Stimulated activated naive CD8-positive, alpha-beta T cell treated with anti-CD3 and anti-CD28 coated beads, Interleukin-15, Interleukin-2, amounts not matched to agents 100 U/mL and 50 U/mL, for 24 hours (primary cell): ENCODE results near the gene CAPN1.
"Not testable (repeated sequence)": the region's sequence is repeated elsewhere in the genome, so short reads cannot be mapped to it uniquely, and the experiment has no call there.

Experiments
- ATAC-seq: fragments of 150-1000 bp; cut with Tn5 transposase; one replicate; pipeline ENCODE4 v1.10.0; 2021
- DNase-seq: peaks from one replicate; pipeline ENCODE4 v3.0.0; 2021

CAPN1 gene

GRCh38 chr11:65181569-65182257, at the start of gene CAPN1:
TSS of gene CAPN1 (plus strand) at chr11:65181928. CDS start at chr11:65182702, 774 bp downstream.
- ATAC-seq (peak; percentile 83), DNase-seq (peak; percentile 78)

DNA sequence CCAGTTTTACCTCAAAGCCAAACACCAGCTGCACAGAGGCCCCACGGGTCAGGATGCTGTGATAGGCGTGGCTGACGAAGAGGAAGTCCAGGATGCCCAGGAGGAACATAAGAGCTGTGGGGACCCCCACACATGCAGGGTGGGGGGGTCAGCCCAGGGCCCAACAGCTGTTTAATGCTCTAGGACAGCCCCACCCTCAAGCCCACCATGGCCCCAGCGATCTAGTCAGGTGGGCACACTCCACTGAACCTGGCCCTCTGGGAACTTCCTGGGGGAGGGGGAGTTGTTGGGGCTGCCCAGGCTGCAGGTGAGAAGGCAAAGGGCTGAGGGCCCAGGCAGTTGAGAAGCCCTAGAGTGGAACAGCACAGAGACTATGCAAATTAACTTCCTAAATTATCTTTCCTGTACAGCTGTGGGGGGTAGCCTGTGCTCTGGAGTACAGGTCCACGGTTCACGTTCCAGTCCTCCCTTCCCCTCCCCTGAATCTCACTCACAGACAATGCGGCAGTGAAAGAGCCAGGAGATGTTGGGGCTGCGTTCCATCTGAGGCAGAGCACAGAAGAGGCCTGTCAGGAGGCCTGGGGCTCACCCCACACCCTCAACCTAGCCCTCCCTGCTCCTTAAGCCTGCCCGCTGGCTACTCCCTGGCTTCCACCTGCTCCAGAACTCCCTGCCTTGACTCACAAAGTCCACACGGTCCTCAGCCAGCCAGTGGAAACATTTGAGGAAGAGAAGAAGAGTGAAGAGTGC, 49.3 kb upstream of the CAPN1 start:
- ATAC-seq (no peak), DNase-seq (peak; percentile 20)

DNA sequence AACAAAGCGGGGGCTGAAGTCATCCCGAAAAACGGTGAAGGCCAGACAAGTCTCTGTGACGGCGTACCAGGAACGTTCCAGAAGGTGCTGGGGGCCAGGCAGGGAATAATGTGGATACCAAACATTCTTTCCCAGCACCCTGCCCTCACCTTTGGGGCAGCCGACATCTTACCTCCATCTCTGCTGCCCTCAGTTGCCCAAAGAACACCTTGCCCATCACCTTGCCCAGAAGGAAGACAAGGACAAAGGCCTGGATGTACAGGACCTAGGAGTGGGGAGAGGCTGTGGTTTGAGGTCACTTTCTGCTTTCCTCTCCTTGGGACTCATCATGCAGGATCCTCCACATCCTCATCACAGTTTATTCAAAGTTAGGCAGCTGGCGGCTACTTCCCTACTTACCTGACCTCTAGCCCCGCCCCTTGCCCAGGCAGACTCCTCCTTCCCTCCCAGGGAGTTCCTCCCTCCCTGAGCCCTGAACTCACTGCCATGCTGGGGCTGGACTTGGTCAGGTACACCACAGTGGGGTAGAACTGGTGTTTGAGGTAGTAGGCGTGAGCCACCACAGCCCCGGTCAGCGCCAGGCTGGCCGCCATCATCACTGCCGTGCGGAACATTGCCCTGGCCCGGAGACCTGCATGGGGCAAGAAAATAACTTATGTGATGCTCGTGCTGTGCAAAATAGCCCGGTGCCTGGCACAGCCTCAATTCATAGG, 48.6 kb upstream of the CAPN1 start:
- ATAC-seq (no peak), DNase-seq (peak; percentile 74)

DNA sequence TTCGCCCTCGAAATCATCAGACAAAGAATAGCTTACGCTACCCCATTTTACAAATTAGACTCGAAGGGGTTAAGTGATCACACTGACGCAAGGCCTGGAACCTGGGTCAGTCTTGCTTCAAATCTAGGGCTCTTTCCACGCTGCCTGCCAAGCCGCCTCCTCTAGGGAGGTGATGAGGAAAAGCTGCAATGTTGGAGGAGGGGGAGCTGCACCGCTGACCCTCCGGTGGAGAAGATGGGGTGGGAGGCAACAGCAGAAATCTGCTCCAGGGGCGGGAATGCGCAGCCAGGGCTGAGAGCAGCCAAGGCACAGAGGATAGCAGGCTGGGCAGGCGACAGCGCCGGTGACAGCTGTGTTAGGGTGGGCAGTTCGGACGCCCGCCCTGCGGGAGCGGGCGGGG, 48.0 kb upstream of the CAPN1 start:
- ATAC-seq = no peak
- peak; percentile 13 for DNase-seq

GRCh38 chr11:65134240-65134951, 47.3 kb upstream of the CAPN1 start, which contains the start of gene SYVN1:
TSS of gene SYVN1 (minus strand) at chr11:65134519. CDS start at chr11:65133601, 918 bp downstream.
- DNase-seq (peak; percentile 93), ATAC-seq (peak; percentile 85)

DNA sequence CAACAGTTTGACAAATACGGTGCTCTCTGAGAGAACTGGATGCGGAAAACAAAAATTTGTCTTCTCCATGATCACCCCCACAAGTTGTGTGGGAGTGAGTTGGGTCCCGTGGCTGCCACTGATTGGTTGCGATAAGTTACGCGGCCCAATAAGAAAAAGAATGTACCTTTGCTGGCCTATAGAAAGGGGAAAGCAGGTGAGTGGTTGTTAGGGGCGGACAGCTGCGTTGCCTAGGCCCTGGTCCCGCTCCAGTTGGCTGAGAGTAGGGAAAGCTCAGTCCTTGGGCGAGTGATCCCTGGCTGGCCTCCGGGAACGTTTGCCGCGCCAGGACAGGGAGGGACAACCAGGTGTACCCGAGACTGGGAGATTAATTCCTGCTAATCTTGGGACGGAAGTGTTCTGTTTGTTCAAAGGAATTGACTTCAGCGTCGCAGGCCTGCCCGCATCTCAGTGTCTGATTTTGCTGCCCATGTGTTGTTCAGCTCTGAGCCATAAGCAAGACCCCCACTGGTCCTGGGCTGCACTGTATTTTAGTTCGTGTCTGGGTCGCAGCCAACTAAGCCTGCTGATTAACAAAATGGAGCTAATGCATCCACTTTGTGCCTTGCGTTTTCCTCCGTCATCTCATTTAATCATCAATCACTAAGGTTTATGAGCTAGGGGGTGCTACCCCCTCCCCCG, 46.6 kb upstream of the CAPN1 start:
- DNase-seq (peak; percentile 81), ATAC-seq (peak; percentile 86)

- no peak for DNase-seq
- ATAC-seq = no peak
Measured at GRCh38 chr11:65135633-65136145, 46.0 kb upstream of the CAPN1 start.

GRCh38 chr11:65136515-65137096, 45.1 kb upstream of the CAPN1 start:
- DNase-seq = no peak
- no peak for ATAC-seq

GRCh38 chr11:65141896-65142494, 39.7 kb upstream of the CAPN1 start:
- ATAC-seq = no peak
- no peak for DNase-seq

GRCh38 chr11:65147352-65148075, 34.2 kb upstream of the CAPN1 start:
- no peak for DNase-seq
- ATAC-seq = no peak

DNA sequence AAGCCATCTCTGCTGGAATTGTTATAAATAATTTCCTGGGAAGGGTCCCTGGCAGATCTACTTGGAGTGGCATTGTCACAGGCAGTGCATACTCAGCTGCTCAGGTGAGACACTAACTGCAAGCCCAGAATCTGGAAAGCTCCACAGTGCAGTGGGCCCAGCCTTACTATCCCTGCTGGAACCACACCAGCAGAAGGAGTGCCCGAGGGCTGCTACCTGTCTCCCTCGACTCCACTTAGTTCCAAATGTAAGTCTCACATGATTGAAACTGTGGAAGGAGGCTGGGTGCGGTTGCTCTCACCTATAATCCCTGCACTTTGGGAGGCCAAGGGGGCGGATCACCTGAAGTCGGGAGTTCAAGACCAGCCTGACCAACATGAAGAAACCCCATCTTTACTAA, 33.1 kb upstream of the CAPN1 start:
- ATAC-seq (no peak), DNase-seq (no peak)

- not testable (repeated sequence) for DNase-seq, ATAC-seq
Measured at GRCh38 chr11:65150131-65150508, 31.6 kb upstream of the CAPN1 start.

- DNase-seq = peak; percentile 52
- ATAC-seq = peak; percentile 85
Measured at GRCh38 chr11:65150509-65151299, 31.0 kb upstream of the CAPN1 start.

DNA sequence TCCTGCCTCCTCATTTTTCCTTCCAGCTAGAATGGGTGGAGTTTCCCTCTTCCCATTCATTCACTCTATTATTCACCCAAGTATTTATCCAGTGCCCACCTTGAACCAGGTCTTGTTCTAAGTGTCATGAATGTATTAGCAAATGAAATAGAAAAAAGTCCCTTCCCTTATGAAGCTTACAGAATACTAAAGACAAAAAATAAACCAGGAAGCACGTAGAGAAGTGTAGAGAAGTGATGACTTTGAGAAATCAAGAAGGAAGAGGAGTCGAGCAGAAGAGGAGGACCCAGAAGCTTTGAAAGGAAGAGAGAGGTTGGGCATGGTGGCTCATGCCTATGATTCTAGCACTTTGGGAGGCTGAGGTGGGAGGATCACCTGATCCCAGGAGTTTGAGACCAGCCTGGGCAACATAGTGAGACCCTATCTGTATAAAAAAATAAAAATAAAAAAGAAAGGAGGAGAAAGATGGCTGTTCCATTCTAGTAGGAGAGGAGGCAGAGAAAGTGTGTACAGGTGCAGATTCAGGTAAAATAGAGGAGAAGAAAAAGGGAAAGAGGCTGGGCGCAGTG, 30.3 kb upstream of the CAPN1 start:
- no peak for ATAC-seq
- no peak for DNase-seq

GRCh38 chr11:65152122-65152521, 29.6 kb upstream of the CAPN1 start:
- ATAC-seq (no peak), DNase-seq (no peak)

- DNase-seq (no peak), ATAC-seq (no peak)
Measured at GRCh38 chr11:65156256-65156655, 25.5 kb upstream of the CAPN1 start.

DNA sequence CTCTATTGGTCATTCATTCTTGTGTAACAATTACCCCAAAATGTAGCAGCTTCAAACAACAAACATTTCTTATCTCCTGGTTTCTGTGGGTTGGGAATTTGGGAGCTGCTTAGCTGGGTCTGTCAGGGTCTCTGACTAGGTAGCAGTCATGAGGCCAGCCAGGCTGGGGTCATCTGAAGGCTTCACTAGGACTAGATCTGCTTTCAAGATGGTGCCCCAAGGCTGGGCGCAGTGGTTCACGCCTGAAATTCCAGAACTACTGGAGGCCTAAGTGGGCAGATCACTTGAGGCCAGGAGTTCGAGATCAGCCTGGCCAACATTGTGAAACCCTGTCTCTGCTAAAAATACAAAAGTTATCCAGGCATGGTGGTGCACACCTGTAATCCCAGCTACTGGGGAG, 24.8 kb upstream of the CAPN1 start:
- no peak for DNase-seq
- ATAC-seq = no peak

- ATAC-seq = no peak
- DNase-seq = no peak
Measured at GRCh38 chr11:65157336-65157735, 24.4 kb upstream of the CAPN1 start.

GRCh38 chr11:65159012-65159411, 22.7 kb upstream of the CAPN1 start:
- ATAC-seq = no peak
- DNase-seq = no peak
